GOT3 (cell line): ENCODE measurements around the gene PADI4.

Source experiments
- DNase-seq: peaks from one replicate; lab custom pipeline; 2025; ENCODE audit warnings: mixed read lengths; lab: John Stamatoyannopoulos, UW

The PADI4 gene

DNA sequence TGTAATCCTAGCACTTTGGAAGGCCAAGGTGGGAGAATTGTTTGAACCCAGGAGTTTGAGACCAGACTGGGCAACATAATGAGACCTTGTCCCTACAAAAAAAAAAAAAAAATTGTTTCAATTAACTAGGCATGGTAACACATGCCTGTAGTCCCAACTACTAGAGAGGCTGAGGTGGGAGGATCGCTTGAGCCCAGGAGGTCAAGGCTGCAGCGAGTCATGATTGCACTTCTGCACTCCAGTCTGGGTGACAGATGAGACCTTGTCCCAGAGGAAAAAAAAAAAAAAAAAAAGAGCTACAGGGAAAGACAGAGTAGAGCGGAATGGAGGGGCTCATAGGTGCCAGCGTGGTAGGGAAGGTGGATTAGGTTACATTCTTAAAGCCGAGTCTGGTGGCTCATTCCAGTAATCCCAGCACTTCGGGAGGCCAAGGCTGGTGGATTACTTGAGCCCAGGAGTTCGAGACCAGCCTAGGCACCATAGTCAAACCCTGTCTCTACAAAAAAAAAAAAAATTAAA lies 43.0 kb downstream of the PADI4 start:
- DNase-seq: no peak

DNA sequence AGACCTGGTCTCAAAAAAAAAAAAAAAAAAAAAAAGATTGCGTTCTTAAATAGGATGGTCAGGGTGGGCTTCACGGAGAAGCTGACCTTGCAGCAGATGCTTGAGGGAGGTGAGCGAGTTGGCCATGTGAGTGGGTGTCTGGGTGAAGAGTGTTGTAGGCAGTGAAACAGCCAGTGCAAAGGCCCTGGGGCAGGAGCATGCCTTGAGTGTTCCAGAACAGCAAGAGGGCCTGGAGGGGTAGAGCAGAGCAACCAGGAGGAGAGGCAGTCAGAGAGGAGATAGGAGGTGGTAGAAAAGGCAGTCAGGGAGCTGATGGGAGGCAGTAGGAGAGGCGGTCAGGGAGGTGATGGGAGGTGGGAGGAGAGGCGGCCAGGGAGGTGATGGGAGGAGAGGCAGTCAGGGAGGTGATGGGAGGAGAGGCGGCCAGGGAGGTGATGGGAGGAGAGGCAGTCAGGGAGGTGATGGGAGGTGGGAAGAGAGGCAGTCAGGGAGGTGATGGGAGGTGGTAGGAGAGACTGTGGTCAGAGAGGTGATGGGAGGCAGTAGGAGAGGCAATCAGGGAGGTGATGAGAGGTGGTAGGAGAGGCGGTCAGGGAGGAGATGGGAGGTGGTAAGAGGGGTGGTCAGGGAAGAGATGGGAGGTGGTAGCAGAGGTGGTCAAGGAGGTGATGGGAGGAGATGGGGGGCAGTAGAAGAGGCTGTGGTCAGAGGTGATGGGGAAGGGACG lies 43.8 kb downstream of the PADI4 start:
- no peak for DNase-seq

DNA sequence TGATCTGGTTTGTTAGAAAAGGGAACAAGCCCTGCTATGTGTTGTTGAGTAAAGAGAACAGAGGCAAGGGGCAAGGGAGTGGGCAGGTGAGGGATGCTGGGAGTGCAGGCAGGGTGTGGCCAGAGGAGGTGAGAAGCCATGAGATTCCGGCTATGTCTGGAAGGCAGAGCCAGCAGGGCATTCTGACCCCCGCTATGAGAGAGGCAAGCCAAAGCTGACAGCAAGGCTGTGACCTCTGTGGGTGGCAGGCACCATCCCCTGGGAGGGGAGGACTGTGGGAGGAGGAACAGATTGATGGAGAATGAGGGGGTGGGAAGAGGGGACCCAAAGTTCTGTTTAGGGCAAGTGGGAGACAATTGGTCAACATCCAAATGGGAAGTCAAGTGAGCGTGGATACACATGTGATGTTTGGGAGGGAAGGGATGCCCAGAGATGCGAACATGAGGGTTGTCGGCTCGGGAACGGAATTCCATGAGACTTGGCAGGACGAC lies 44.5 kb downstream of the PADI4 start:
- DNase-seq: no peak

DNA sequence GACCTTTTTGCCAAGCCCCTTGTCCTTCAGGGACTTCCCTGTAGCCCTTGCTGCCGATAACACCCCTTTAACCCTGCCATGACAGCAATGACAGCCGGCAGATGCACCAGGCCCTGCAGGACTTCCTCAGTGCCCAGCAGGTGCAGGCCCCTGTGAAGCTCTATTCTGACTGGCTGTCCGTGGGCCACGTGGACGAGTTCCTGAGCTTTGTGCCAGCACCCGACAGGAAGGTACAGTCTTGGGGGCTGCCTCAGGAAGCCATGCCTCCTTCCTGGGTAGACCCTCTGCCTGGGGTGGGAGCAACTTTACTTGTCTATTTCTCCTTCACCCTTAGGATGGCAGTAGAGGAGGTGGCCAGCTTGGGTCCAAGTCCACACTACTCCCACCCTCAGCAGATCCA lies 47.9 kb downstream of the PADI4 start:
- DNase-seq: no peak

DNA sequence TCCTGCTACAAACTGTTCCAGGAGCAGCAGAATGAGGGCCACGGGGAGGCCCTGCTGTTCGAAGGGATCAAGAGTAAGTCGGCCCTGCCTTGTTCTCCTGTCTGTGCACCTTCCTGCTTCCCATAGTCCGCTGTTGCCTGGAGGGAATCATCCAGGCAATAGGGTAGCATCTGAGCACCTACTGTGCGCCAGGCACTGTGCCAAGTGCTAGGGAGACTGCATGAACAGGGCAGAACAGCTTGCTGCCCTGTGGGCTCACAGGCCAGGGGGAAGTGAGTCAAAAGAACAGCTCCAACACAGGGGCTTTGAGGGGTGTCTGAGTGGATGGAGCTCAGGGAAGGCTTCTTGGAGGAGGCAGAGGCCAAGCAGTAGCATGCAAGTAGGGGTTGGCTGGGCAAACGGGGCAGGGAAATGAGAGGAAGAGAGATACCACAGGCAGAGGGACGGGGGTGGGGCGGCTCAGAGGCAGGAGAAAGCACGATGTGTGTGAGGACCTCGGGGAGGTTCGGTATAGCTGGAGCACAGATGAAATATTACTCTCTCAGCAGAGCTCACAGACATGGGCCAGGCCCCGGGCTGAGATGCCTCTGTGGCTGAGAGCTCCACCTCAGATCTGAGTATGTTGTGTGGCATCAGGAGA lies 48.5 kb downstream of the PADI4 start:
- DNase-seq: no peak

DNA sequence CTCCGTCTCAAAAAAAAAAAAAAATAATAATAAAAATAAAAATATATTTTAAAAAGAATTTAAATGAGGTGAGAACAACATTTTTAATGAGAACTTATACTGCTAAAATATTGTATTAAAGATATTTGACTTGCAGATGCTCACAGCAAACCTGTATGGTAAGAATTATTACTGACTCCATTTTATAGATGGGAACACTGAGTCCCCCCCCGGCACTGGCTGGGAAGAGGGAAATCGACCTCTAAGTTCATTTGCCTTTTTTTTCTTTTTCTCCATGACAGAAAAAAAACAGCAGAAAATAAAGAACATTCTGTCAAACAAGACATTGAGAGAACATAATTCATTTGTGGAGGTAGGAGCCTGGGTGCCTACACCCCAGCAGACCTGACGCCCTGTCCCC lies 50.6 kb downstream of the PADI4 start:
- DNase-seq: no peak

DNA sequence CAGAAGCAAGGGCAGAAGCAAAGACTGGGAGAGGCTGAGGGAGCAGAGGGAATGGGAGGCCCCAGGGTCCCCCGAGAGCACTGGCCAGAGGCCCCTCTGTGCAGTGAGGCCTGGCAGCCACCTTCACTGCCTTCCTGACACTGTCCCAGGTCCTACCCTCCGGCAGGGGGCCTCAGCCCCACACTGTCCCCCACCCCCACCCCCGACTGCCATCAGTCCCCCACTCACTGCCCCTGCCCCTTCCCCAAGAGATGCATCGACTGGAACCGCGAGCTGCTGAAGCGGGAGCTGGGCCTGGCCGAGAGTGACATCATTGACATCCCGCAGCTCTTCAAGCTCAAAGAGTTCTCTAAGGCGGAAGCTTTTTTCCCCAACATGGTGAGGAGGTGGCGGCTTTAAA lies 51.0 kb downstream of the PADI4 start:
- no peak for DNase-seq

DNA sequence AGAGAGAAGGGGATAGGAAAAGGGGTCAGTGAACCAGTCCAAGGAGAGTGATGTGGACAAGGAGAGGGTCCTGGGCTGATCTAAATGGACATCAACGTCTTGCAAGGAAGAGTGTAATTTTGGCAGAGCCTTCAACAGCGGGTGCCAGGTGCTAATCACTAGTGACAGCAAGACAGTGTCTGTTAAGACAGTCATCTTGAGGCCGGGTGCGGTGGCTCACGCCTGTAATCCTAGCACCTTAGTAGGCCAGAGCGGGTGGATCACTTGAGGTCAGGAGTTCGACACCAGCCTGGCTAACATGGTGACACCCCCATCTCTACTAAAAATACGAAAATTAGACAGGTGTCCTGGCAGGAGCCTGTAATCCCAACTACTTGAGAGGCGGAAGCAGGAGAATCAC lies 51.8 kb downstream of the PADI4 start:
- DNase-seq: no peak

DNA sequence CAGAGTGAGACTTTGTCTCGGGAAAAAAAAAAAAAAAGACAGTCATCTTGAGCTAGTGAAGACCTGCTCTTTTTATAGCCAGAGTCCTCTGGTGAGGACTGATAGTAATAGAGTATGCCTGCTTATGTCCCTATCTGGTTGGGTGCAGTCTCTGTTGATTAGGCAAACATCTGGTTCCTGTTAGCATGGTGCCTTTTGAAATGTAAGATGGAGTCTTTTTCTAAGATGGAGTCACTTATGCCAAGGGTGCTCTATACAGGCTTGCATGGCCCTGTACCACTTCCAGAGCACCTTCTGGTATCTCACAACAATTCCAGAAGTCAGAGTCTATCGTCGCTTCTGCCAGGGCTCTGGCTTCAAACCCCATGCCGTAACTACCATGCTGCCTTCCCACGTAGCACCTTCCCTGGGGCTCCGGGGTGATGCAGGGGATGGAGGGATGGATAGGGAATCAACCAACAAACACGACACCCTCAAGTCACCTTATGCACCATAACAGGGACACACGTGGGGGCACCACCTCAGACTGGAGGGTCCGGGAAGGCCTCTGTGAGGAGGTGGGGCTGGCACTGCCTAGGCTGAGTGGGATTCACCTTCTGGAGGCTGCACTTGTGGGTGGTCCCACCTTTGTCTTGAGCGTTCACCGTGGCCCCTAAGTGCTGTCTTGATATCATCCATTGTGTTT lies 52.4 kb downstream of the PADI4 start:
- no peak for DNase-seq

DNA sequence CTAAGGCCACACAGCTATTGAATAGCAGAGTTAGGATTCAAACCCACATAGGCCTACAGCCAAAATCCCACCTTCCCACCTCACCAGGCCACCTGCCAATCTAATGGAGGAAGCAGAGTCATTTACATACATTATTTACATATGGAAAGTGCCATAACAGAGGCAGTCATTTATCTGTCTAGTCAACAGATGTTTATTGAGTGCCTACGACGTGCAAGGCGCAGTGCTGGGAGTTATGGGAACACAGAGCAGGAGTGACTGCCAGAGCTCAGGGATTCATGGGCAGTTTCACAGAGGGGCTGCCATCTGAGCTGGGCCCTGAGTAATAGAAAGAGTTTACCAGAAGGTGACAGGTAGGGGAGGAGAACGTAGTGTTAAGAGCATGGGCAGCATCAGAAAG lies 53.7 kb downstream of the PADI4 start:
- no peak for DNase-seq

DNA sequence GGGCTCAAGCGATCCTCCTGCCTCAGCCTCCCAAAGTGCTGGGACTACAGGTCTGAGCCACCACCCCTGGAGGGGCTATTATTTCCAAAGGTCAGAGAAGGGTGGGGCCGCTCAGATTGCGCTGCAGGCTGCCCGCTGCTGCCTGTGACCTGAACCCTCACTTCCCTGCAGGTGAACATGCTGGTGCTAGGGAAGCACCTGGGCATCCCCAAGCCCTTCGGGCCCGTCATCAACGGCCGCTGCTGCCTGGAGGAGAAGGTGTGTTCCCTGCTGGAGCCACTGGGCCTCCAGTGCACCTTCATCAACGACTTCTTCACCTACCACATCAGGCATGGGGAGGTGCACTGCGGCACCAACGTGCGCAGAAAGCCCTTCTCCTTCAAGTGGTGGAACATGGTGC lies 55.4 kb downstream of the PADI4 start:
- no peak for DNase-seq

DNA sequence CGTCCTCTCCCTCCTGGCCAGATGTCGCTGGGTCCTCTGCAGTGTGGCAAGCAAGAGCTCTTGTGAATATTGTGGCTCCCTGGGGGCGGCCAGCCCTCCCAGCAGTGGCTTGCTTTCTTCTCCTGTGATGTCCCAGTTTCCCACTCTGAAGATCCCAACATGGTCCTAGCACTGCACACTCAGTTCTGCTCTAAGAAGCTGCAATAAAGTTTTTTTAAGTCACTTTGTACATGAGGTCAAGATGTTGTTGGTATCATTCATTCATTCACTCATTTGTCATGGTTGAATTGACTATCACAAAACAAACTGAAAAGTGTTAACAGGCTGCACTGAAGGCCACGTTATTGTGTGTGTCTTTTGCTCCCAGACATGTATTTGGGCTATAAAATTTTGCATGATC lies 55.8 kb downstream of the PADI4 start:
- DNase-seq: no peak

DNA sequence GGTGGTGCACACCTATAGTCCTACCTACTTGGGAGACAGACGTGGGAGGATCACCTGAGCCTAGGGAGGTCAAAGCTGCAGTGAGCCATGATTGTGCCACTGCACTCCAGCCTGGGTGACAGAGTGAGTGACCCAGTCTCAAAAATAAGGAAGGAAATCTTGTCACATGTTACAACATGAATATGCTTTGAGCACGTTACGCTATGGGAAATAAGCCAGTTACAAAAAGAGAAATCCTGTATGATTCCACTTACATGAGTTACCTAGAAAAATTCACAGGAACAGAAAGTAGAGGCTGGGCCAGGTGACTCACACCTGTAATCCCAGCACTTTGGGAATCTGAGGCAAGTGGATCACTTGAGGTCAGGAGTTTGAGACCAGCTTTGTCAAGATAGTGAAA lies 57.3 kb downstream of the PADI4 start:
- no peak for DNase-seq

DNA sequence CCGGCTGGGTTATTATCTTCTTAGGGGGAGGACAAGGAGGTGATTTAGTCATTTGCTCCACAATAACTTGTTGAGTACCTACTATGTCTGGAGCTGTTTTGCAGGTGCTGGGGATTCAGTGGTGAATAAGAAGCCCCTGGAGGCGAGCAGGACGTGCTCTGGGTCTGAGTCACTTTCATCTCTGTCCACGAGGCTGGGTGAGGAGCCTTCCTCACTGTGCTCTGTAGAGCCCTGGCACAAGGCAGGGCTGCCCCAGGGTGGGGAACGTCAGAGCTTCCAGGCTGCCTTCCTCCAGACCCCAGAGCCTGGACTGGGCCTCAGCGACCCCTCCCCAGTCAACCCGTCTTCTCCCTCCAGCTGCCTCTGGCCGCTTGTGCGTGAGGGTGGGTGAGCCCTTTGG lies 61.5 kb downstream of the PADI4 start:
- DNase-seq: no peak

DNA sequence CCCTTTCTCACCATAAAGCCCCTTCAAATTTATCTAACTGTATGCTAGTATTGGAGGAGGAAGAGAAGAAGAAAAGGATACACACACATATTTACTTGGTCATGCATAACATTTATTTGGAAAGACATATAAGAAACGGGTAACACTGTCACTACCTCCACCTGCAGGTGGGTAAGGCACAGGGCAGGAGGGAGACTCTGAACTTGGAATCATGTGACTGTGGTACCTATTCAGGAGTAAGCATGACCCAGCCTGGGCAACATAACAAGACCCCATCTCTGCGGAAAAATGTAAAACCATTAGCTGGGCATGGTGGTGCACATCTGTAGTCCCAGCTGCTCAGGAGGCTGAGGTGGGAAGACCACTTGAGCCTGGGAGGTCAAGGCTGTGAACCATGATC lies 62.6 kb downstream of the PADI4 start:
- DNase-seq: no peak

DNA sequence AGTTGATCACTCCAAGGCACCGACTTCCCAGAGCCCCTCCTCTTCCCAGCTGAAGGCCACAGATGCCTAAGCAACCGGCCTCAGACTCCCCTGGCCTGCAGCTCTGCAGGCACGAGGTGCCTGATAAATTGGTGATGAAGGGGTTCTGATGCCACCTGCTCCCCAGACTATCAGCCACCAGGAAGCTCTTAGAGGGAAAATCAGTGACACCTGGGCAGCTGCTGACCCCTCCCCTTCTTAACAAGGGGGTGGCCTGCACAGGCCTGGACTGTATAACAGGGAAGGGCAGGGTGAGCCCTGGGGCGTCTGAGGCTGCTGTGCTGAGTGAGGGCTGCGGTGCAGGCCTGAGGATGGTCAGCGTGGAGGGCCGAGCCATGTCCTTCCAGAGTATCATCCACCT lies 63.9 kb downstream of the PADI4 start, which contains the start of gene PADI6:
PADI6 (plus strand) TSS at position 301 of the 400 bp plus-strand sequence; CDS start at position 351, 50 bp downstream.
- DNase-seq: no peak

DNA sequence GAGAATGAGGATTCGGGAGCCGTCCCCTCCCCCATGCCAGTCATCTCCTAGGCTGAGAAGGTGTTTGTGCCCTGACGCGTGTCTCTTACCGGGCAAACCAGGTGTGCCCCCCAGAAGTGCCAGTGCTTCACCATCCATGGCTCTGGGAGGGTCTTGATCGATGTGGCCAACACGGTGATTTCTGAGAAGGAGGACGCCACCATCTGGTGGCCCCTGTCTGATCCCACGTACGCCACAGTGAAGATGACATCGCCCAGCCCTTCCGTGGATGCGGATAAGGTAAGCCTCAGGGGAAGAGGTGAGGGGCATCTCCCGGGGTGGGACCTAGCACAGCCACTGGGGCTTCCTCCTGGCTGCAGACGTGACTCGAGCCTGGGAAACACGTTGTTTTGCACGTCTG lies 65.0 kb downstream of the PADI4 start:
- DNase-seq: no peak

DNA sequence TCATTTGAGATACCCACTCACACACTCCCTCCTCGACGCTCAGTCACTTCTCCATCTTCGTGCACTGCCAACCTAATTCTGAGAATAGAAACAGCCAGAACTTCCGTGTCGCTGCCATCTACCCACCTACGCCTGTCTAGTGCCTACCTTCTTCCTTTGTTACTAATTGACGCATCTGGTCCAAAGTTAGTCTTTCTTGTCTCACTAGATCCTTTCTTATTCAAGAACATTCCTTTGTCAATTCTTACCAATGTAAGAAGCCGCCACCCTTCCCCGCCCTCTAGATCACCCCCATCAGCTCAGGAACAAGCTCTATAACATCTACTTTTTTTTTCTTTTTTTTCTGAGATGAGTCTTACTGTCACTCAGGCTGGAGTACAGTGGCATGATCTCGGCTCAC lies 67.7 kb downstream of the PADI4 start:
- no peak for DNase-seq

DNA sequence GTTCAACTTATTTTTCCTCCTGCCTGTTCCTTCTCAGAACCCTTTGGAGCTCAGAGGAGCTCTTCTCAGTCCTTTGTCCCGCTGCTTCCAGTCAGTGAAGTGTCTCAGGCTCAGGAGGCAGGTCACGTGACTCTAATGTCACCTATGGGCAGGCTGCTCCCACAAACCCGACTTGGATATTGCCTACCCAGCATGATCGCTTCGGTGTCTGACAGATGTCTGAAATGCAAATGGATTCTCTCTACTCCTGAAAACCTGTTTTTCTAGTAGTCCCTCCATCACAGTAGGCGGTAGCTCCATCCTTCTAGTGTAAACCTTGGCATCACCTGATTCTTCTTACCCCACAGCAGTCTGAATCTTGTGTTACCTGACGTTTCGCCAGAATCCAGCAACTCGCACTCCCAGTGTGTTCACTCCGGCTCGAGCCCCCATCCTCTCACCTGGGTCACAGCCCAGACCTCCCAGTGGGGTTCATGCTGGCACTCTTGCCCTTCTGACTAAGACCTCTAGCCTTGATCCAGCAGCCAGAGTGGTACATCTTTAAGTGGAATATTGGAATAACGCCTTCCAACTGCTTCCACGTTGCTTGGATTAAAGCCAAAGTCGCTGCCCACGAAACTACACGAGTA lies 69.4 kb downstream of the PADI4 start:
- DNase-seq: no peak

DNA sequence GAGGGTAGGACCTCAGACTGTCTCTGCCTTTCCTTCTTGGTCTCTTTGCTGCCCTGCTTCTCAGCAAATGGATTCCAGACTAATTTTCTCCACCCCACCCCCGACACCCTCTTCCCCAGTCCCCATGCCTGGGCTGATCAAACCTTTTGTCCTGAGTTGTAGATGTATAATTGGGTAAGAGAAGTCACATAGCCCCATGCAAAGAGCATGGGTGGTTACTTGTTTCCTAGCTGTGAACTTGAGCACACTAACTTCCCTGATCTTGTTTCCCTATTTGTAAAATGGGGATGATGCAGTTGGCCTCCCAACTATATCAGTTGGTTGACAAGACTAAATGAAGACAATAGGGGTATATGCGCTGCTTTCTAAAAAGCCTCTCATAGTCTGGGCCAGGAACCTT lies 73.2 kb downstream of the PADI4 start:
- no peak for DNase-seq

DNA sequence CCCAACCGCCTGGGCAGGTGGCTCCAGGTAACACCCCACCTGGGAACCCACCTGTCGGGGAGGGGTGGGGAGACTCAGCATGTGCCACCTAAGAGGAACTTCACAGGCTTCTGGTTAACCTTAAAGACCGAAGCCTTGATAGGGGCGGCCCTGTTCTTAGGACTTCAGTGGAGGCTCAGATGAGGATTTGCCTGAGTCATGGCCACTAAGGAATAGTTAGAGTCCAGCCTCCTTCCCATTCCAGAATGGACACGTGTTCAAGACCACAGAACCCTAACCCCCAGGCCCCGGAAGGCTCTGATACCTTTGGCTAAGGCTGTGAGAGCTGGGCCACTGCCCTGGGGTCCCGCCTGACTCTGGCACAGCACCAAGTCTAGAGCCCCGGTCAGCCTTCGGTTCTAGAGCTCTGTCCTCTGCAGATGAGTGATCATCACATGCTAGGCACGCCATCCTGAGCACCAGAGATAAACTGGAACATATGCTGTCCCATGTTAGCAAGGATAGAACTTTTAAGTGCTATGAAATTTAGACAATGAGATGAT lies 84.3 kb downstream of the PADI4 start:
- DNase-seq: no peak

DNA sequence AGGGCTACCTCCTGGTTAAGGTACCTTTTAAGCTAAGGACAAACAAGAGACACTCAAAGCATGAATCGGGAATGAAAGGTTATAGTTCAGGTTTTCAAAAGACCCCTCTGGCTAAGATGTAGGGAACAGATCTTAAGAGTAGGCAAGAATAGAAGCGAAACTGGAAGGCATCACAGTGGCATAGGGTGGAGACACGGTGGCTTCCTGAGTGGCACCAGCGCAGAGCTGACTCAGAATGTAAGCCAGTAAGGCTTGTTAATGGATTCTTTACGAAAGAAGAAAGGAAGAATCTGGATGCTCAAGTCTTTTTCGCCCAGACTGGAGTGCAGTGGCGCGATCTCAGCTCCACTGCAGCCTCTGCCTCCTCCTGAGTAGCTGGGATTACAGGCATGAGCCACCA lies 85.2 kb downstream of the PADI4 start:
- no peak for DNase-seq
